BLaER1 (cell line): Measurements from ENCODE around the gene ARHGEF17.
"Not testable (repeated sequence)": the region's sequence is repeated elsewhere in the genome, so short reads cannot be mapped to it uniquely, and the experiment has no call there.

Source experiments
- H3K27ac ChIP-seq: shearing (Covaris generic); formaldehyde crosslinking; 2 replicates; pipeline ENCODE4 v1.8.1; 2022
- H3K27me3 ChIP-seq: shearing (Covaris generic); formaldehyde crosslinking; 2 replicates; pipeline ENCODE4 v1.8.1; 2022
- H3K36me3 ChIP-seq: shearing (Covaris generic); formaldehyde crosslinking; 2 replicates; pipeline ENCODE4 v1.8.1; 2022
- H3K4me1 ChIP-seq: shearing (Covaris generic); formaldehyde crosslinking; 2 replicates; pipeline ENCODE4 v1.8.1; 2022
- H3K4me2 ChIP-seq: shearing (Covaris generic); formaldehyde crosslinking; 2 replicates; pipeline ENCODE4 v1.8.1; 2022
- H3K4me3 ChIP-seq: shearing (Covaris generic); formaldehyde crosslinking; 2 replicates; pipeline ENCODE4 v1.8.1; 2022
- H3K9ac ChIP-seq: shearing (Covaris generic); formaldehyde crosslinking; 2 replicates; pipeline ENCODE4 v1.8.1; 2022
- H3K9me3 ChIP-seq: shearing (Covaris generic); formaldehyde crosslinking; 2 replicates; pipeline ENCODE4 v1.8.1; 2022
- H4K20me1 ChIP-seq: shearing (Covaris generic); formaldehyde crosslinking; 2 replicates; pipeline ENCODE4 v1.8.1; 2022
- Cebpa-rat ChIP-seq: shearing (Covaris generic); IDR thresholded peaks from 2 replicates; pipeline ENCODE4 v1.8.1; 2022

The ARHGEF17 gene

DNA sequence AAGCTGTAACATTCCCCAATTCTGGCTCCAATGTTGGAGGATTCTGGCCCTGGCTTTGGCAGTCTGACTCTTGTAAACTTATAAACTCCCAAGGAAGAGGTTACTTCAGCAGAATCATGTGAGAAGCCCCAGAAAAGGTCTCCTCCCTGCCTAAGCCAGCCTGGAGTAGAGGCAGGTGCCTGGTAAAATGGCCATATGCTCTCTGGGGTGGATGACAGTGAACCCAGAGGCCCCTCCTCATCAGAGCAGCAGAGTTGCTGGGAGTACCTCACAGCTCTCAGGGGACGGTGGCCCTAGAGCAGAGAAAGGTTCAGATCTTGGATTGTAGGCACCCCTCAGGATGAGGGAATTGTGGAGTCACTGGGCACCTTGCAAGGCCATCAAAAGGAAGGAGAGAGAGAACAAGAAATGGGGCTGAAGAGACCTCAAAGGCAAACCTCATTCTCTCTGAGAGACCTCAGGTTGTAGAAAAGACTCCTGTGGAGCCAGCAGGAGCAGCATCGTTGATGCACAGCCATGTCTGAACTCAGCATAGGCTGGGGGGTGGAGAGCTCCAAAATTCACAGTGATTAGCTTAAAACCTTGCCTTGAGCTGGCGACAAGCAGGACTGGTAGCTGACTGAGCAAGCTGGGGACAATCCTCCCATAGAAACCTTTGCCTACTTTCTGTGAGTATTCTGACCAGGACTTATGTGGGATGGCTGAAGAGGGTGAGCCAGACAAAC is 40.8 kb upstream of the ARHGEF17 start:
- H3K9me3 ChIP-seq = no peaks in the 10 kb centered on the region
- no peak overlapping the region for H3K4me3 ChIP-seq
- no peaks in the 10 kb centered on the region for H3K36me3 ChIP-seq
- no peak overlapping the region for H3K9ac ChIP-seq
- H4K20me1 ChIP-seq = no peaks in the 10 kb centered on the region
- peaks cover 59% of the 10 kb centered on the region for H3K4me1 ChIP-seq
- no peaks in the 10 kb centered on the region for H3K27me3 ChIP-seq
- TF ChIP-seq Cebpa-rat = no peak
- peak overlapping the region; percentile 32 for H3K4me2 ChIP-seq
- no peak overlapping the region for H3K27ac ChIP-seq

GRCh38 chr11:73267906-73268540 is 40.1 kb upstream of the ARHGEF17 start:
- H3K27me3 ChIP-seq = no peaks in the 10 kb centered on the region
- H3K27ac ChIP-seq = no peak overlapping the region
- no peaks in the 10 kb centered on the region for H3K36me3 ChIP-seq
- no peak for TF ChIP-seq Cebpa-rat
- no peak overlapping the region for H3K4me3 ChIP-seq
- no peaks in the 10 kb centered on the region for H3K9me3 ChIP-seq
- H3K9ac ChIP-seq = no peak overlapping the region
- H3K4me1 ChIP-seq = peaks cover 67% of the 10 kb centered on the region
- H4K20me1 ChIP-seq = no peaks in the 10 kb centered on the region
- H3K4me2 ChIP-seq = peak overlapping the region; percentile 32

- TF ChIP-seq Cebpa-rat = no peak
- no peak overlapping the region for H3K9ac ChIP-seq
- no peaks in the 10 kb centered on the region for H3K36me3 ChIP-seq
- H3K4me1 ChIP-seq = peaks cover 74% of the 10 kb centered on the region
- H4K20me1 ChIP-seq = no peaks in the 10 kb centered on the region
- H3K9me3 ChIP-seq = no peaks in the 10 kb centered on the region
- no peaks in the 10 kb centered on the region for H3K27me3 ChIP-seq
- no peak overlapping the region for H3K4me3 ChIP-seq
- peak overlapping the region; percentile 32 for H3K4me2 ChIP-seq
- H3K27ac ChIP-seq = no peak overlapping the region
Measured at GRCh38 chr11:73268671-73269271, 39.3 kb upstream of the ARHGEF17 start.

DNA sequence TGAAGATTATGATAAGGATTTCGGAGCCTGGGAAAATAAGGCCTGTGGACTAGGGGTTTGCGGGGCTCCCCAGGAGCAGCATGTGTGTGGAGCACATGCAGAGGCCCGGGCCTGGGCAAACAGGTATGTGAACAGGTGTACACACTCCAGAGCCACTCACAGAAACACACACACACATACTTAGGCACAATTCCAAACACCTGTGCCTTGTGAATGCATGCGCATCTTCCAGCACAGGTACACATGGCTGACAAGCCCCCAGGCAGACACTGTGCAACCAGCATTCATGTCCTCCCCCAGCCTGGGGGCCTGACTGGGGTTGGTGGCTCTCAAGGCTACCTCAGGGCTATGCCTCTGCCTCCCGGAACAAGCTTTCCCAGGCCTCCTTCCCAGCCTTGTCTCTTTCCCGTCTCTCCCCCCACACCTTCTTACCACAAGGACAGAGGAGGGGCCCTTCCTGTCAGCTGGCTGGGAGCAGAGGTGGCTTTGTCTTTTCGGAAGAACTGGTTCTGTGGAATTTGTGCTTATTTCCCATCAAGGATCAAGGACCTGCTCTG is 38.5 kb upstream of the ARHGEF17 start:
- Histone ChIP-seq H3K4me1 (peaks cover 82% of the 10 kb centered on the region), H3K36me3 (no peaks in the 10 kb centered on the region), H3K27me3 (no peaks in the 10 kb centered on the region), H3K4me3 (no peak overlapping the region), H3K27ac (no peak overlapping the region), H3K4me2 (peak overlapping the region; percentile 32), H4K20me1 (no peaks in the 10 kb centered on the region), H3K9ac (no peak overlapping the region), H3K9me3 (no peaks in the 10 kb centered on the region)
- no peak for TF ChIP-seq Cebpa-rat

GRCh38 chr11:73270016-73270854 is 37.8 kb upstream of the ARHGEF17 start:
- H3K9ac ChIP-seq = no peak overlapping the region
- H3K4me3 ChIP-seq = no peak overlapping the region
- peaks cover 89% of the 10 kb centered on the region for H3K4me1 ChIP-seq
- no peaks in the 10 kb centered on the region for H4K20me1 ChIP-seq
- no peaks in the 10 kb centered on the region for H3K36me3 ChIP-seq
- H3K27me3 ChIP-seq = no peaks in the 10 kb centered on the region
- TF ChIP-seq Cebpa-rat = no peak
- H3K4me2 ChIP-seq = peak overlapping the region; percentile 32
- no peaks in the 10 kb centered on the region for H3K9me3 ChIP-seq
- no peak overlapping the region for H3K27ac ChIP-seq

- H3K4me2 ChIP-seq = no peak overlapping the region
- peaks cover 84% of the 10 kb centered on the region for H3K4me1 ChIP-seq
- no peaks in the 10 kb centered on the region for H4K20me1 ChIP-seq
- H3K9ac ChIP-seq = no peak overlapping the region
- TF ChIP-seq Cebpa-rat = no peak
- H3K36me3 ChIP-seq = no peaks in the 10 kb centered on the region
- no peak overlapping the region for H3K4me3 ChIP-seq
- no peaks in the 10 kb centered on the region for H3K9me3 ChIP-seq
- H3K27me3 ChIP-seq = no peaks in the 10 kb centered on the region
- no peak overlapping the region for H3K27ac ChIP-seq
Measured at GRCh38 chr11:73270855-73271477, 37.1 kb upstream of the ARHGEF17 start.

DNA sequence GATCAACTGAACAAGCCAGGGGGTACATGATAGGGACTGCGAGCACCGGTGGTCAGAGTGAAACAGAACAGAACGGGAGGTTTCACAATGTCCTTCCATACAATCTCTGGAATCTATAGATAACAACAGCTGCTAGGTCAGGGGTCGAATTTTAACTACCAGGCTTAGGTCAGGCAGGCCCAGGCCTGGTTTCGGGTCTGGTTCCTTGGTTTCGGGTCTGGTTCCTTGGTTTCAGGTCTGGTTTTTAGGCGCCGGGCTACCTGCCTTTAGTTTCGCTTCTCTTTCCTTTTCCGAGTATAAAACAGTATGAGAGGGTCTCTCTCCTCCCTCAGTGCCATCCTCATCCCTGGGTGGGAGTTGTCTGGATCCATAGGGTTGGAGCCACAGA is 36.6 kb upstream of the ARHGEF17 start:
- not testable (repeated sequence) for H3K4me3 ChIP-seq, H3K27ac ChIP-seq, H3K9me3 ChIP-seq, H4K20me1 ChIP-seq, H3K9ac ChIP-seq, H3K36me3 ChIP-seq, H3K27me3 ChIP-seq
- H3K4me2 ChIP-seq = peak overlapping the region; percentile 71; the same call in 1 of the 2 replicates
- H3K4me1 ChIP-seq = peaks cover 79% of the 10 kb centered on the region

GRCh38 chr11:73271936-73272679 is 36.0 kb upstream of the ARHGEF17 start, which contains the start of gene P2RY6:
Gene P2RY6, plus strand, starts transcription at chr11:73272338. Its CDS starts 24,181 bp downstream, at chr11:73296519.
- no peaks in the 10 kb centered on the region for H4K20me1 ChIP-seq
- no peaks in the 10 kb centered on the region for H3K36me3 ChIP-seq
- H3K27ac ChIP-seq = no peak within 1 kb of the TSS
- TF ChIP-seq Cebpa-rat = no peak
- no peaks in the 10 kb centered on the region for H3K9me3 ChIP-seq
- H3K4me1 ChIP-seq = peaks cover 73% of the 10 kb centered on the region
- peak within 1 kb of the TSS; percentile 71 for H3K4me2 ChIP-seq
- peak within 1 kb of the TSS; percentile 16; the same call in 1 of the 2 replicates for H3K9ac ChIP-seq
- no peak within 1 kb of the TSS for H3K4me3 ChIP-seq
- no peaks in the 10 kb centered on the region for H3K27me3 ChIP-seq

DNA sequence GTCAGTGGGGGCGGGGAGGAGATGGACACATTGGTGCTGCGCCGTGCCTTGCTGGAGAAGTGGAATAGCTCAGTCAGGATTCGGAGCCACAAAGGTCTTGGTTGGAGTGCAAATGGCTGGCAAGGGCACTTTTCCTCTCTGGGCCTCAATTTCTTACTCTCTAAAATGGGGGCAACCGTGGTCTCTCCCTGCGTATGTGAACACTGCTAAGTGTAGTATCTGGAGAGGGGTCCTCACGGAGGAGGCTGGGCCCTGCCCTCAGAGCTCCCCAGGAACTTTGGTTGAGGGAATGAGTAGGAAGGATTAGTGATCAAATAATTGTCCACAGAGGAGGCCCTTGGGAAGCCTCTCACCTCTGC is 35.4 kb upstream of the ARHGEF17 start:
- H3K27me3 ChIP-seq = no peaks in the 10 kb centered on the region
- H3K27ac ChIP-seq = no peak overlapping the region
- TF ChIP-seq Cebpa-rat = no peak
- no peaks in the 10 kb centered on the region for H3K9me3 ChIP-seq
- H3K36me3 ChIP-seq = no peaks in the 10 kb centered on the region
- H3K4me2 ChIP-seq = peak overlapping the region; percentile 71
- H3K9ac ChIP-seq = no peak overlapping the region
- H3K4me1 ChIP-seq = peaks cover 67% of the 10 kb centered on the region
- no peaks in the 10 kb centered on the region for H4K20me1 ChIP-seq
- no peak overlapping the region for H3K4me3 ChIP-seq
